Eye (tissue), 1 donor: Measurements from ENCODE around the gene CDKN1B.

Experiments used
- DNase-seq: peaks from one replicate; pipeline ENCODE4 v3.0.0-alpha.2; 2015

CDKN1B gene

GRCh38 chr12:12701457-12701856 lies 15.7 kb upstream of the CDKN1B start:
- no peak for DNase-seq

DNA sequence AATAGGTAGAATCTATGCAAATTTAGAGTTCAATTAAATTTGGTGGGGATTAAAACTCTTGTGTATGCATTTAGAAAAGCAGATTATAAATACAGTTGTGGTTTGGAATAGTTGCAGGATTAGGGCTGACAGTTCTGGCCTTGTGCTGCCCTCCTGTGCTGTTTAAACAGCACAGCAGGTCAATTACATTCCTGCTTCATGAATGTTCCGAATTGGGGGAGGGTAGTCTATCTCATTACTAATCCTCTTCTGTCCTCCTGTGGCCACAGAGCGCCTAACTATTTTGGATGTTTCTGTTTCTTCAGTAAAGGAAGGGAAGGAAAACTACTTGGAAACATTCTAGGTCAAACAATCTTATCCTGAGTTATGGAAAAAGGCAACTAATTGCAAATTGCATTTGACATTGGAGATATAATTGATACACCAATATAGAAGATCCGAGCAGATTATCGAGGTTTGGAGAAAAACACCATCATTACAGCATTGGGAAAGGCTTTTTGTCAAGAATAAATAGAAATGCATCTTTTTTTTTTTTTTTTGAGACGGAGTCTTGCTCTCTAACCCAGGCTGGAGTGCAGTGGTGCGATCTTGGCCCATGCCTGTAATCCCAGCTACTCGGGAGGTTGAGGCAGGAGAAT lies 12.5 kb upstream of the CDKN1B start:
- peak; percentile 93 for DNase-seq

- DNase-seq = no peak
Measured at GRCh38 chr12:12705838-12706520, 11.2 kb upstream of the CDKN1B start.

GRCh38 chr12:12713932-12714275 lies 3.3 kb upstream of the CDKN1B start:
- DNase-seq = no peak

DNA sequence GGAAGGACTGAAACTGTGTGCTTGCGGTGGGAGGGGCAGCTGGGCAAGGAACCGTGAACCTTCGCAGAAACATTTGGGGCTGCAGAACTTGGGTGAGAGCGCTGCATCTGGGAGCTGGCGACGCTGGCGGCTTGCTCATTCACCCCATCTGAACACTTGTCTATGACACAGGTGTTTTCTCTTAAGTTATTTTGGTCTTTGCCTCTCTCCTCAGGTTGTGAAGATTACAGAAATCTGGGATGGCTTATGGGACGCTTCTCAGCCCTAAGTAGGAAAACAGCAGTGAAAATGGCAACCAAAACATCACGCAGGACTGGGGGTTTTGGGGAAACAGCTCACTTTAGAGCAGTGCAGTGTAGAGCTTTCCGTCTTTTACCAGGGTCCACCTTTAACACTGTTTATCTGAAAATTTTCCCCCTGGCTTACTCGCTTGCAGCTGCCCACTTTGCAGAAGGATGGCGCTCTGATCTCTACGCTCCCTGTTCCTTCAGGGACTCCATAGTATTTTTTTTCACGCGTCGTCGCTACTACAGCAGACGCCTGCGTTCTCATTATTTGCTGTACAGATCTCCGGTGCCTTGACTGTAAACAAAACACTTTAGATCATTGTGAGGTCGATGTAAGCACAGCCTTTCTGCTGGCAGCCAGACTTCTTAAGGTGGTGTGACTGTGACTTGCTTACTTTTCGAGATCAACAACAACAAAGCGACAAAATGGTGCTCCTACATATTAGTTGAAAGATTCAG lies 2.7 kb upstream of the CDKN1B start:
- peak; percentile 72 for DNase-seq

GRCh38 chr12:12715128-12715458 lies 2.1 kb upstream of the CDKN1B start:
- DNase-seq = no peak

DNA sequence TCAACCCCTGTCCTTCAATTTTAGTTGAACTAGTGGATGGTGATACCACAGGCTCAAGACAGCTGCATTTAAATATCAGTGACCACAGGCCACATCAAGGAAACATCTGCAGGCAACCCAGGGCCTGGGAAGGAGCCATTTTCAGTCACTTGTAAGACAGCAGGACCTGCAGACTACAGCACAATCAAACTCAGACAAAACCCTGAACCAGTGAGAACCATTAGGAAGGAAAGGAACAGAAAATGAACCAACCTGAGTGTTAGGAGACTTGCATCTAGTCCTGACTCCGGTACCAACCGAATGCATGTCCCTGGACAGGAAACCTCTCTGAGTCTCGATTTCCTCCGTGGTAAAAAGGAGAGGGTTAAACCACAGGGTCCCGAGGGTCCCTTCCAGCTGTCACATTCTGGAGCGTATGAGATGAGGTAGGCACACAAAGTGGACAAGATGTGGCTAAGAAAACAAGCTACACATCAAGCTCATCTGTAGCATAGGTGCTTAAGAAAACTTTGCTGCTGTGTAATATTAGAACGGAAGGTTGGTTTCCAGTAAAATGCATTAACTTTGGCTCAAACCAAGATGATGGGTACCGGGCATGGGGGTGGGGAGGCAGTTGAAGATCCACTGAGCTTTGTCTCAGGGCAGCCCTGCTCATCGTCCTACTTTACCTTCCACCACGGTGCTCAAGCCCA lies 1.6 kb upstream of the CDKN1B start:
- peak; percentile 71 for DNase-seq

DNA sequence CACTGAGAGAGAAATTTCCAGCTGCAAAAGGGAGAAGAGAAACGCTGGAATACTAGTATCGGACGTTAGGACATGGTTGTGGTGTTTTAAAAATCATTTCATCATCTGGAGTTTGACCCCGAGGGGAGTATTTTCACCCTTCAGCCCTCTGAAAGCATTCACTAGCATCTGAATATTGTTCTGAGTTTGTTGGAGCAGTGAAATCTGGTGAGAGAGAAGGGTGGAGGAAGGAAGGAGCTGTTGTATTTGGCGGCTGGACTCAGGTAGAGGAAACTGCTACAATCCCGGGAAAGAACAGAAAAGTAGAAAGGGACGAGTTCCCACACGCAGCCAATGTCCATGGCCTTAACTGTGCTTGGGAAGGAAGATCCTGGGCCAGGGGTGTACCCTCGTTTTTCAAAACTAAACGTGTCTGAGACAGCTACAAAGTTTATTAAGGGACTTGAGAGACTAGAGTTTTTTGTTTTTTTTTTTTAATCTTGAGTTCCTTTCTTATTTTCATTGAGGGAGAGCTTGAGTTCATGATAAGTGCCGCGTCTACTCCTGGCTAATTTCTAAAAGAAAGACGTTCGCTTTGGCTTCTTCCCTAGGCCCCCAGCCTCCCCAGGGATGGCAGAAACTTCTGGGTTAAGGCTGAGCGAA lies 896 bp upstream of the CDKN1B start:
- peak; percentile 80 for DNase-seq

DNA sequence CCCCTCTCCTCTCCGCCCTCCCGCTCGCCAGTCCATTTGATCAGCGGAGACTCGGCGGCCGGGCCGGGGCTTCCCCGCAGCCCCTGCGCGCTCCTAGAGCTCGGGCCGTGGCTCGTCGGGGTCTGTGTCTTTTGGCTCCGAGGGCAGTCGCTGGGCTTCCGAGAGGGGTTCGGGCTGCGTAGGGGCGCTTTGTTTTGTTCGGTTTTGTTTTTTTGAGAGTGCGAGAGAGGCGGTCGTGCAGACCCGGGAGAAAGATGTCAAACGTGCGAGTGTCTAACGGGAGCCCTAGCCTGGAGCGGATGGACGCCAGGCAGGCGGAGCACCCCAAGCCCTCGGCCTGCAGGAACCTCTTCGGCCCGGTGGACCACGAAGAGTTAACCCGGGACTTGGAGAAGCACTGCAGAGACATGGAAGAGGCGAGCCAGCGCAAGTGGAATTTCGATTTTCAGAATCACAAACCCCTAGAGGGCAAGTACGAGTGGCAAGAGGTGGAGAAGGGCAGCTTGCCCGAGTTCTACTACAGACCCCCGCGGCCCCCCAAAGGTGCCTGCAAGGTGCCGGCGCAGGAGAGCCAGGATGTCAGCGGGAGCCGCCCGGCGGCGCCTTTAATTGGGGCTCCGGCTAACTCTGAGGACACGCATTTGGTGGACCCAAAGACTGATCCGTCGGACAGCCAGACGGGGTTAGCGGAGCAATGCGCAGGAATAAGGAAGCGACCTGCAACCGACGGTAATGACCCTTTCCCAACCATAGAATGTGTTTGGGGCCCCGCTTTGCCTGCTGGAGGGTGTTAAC lies 615 bp downstream of the CDKN1B start:
- DNase-seq = no peak

- DNase-seq = no peak
Measured at GRCh38 chr12:12718381-12718759, 1.2 kb downstream of the CDKN1B start.

GRCh38 chr12:12718853-12719252 lies 1.7 kb downstream of the CDKN1B start:
- DNase-seq = peak; percentile 48

DNA sequence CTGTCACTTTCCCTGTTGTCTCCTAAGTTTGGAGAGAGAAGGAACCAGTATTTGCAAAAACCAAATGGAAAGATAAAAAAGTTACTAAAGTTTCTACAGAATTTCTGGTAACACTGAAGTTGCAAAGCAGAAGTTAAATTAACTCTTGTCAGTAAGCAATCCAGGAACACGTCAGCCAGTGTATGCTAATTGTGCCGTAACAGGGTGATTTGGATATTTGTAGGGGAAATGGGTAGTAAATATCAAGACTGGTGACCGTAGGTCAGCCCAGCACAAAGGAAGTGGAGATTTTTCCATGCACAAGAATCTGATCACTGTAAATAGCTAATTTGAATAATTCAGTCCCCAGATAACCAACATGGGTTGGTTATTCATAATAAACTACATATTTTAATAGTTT lies 2.3 kb downstream of the CDKN1B start:
- peak; percentile 23 for DNase-seq

DNA sequence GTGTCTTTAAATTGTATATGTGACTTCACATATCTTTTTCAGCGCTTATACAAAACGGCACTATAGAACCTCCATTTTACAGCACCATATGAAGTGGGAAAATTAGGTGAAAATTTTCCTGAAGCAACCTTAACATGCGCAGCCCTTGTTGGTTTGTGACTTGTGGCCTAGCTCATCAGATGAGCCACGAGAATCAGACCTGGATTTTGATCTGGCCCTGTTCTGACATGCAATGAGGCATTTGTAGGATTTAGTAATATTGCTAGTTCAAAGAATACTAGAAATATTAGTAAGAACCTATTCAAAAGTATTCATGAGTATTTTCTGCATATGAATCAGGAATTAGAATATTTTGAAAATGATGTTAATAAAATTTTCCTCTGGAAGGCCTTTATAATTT lies 2.9 kb downstream of the CDKN1B start:
- no peak for DNase-seq

- DNase-seq = no peak
Measured at GRCh38 chr12:12720672-12721161, 3.5 kb downstream of the CDKN1B start.

GRCh38 chr12:12721176-12721751 lies 4.1 kb downstream of the CDKN1B start:
- no peak for DNase-seq

DNA sequence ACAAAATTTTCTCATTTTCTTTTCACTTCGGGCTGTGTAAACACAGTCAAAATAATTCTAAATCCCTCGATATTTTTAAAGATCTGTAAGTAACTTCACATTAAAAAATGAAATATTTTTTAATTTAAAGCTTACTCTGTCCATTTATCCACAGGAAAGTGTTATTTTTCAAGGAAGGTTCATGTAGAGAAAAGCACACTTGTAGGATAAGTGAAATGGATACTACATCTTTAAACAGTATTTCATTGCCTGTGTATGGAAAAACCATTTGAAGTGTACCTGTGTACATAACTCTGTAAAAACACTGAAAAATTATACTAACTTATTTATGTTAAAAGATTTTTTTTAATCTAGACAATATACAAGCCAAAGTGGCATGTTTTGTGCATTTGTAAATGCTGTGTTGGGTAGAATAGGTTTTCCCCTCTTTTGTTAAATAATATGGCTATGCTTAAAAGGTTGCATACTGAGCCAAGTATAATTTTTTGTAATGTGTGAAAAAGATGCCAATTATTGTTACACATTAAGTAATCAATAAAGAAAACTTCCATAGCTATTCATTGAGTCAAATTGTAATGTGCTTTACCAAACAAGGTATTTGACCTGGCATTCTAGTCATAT lies 4.8 kb downstream of the CDKN1B start:
- DNase-seq = no peak

DNA sequence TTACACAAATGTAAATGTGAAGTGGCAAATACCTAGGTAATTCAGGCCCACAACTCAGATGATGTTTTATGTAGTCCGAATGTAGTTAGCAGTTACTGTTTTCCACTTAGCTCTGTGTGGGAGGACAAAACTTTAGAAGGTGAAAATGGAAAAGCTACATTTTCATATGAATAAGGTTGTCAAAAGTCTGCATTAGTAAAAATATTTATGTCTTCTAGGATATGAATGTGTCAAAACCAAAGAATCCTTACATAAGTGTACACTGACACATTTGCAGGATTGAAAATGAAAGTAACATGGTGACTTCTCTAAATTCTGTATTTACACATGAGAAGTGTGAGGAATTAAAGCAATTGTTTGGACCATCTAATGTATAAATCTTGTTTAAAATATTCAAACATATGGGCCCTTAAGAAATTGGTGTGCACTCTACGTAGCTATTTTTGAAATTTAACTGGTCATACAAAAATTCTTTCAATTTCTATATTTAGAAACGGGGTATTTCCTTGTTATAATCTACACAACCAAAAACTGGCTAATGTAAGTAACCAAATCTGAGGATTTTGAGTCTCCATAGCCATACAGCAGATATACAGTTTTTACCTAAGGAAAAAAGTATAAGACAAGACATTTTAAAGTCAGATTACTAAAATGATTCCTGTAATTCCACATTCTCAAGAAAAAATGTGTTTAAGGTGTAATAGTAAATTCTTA lies 5.4 kb downstream of the CDKN1B start:
- DNase-seq = peak; percentile 40

- peak; percentile 54 for DNase-seq
Measured at GRCh38 chr12:12723149-12723680, 6.0 kb downstream of the CDKN1B start.

- peak; percentile 82 for DNase-seq
Measured at GRCh38 chr12:12723681-12724420, 6.7 kb downstream of the CDKN1B start.
